SU-DHL-6 (cell line): Measurements from ENCODE around the gene NTRK2.

Experiments
- CTCF ChIP-seq: fragments of 200-600 bp; sonication (generic); IDR thresholded peaks from one replicate; pipeline ENCODE4 v1.5.1; 2017; ENCODE audit warnings: antibody characterized with exemption, mild to moderate bottlenecking, low read length, moderate library complexity; ENCODE audit not compliant: insufficient read depth, poor library complexity, severe bottlenecking
- EZH2phosphoT487 ChIP-seq: fragments of 200-600 bp; sonication (generic), shearing (Covaris generic); conservative IDR thresholded peaks from 2 replicates; pipeline ENCODE4 v1.6.1; 2018; ENCODE audit warnings: mild to moderate bottlenecking, antibody characterized with exemption, low read length, moderate library complexity, mixed read lengths

- TF ChIP-seq EZH2phosphoT487 (no peak), CTCF (no peak)
Observed at GRCh38 chr9:85021686-85022085, 352.2 kb downstream of the NTRK2 start.
